ENCODE data around the gene PPM1D. TPM values are rescaled to one million over a fixed set of nuclear protein-coding genes. Genes with fewer than 3 reads are reported as not detected.

Gene PPM1D
- total and polyA plus RNA-seq, 2 of the 13 experiments (the other 11 are each of a cell fraction or from before 2014, with no cell fraction given), result 8.0 to 26.2 TPM

DNA sequence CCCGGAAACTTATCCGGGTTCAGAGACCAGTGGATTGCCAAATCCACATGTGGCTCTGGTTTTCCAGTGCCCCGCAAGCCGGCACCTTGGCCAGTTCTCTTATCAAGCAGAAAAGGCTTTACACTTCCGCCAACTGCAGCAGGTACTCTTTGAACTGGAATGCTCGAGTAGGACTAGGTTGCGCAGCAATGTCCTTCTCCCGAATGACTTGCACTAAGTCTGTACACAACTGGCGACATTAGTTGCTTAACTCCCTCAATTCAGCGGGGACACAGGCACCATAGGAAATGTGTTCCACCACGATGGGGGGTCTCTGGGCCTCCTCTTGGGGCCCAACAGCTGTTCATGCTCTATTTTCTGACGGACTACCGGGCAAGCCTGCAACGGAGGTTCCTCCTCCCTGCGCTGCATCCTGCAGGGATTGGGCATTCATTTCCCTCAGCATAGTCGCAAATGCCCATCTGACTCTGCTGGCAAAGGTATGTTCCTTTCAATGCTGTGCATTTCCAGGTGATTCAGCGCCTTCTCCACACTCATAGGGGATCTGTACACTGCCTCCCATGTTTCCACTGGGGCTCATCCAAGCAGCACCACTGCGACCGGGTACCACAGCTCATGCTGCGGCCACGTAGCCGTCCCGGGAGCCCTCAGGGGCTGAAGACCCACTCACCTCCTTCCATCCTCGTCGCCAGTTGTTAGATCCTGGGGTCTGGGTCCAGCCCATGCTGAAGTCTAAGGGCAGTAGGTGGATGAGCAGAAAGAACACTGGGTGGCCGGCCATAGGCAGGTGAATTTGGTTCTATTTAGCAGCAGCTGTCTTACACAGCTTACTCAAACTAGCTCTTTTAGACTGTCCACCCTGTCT is 39.8 kb upstream of the PPM1D start (continued):
- TF ChIP-seq, protein P1, sequence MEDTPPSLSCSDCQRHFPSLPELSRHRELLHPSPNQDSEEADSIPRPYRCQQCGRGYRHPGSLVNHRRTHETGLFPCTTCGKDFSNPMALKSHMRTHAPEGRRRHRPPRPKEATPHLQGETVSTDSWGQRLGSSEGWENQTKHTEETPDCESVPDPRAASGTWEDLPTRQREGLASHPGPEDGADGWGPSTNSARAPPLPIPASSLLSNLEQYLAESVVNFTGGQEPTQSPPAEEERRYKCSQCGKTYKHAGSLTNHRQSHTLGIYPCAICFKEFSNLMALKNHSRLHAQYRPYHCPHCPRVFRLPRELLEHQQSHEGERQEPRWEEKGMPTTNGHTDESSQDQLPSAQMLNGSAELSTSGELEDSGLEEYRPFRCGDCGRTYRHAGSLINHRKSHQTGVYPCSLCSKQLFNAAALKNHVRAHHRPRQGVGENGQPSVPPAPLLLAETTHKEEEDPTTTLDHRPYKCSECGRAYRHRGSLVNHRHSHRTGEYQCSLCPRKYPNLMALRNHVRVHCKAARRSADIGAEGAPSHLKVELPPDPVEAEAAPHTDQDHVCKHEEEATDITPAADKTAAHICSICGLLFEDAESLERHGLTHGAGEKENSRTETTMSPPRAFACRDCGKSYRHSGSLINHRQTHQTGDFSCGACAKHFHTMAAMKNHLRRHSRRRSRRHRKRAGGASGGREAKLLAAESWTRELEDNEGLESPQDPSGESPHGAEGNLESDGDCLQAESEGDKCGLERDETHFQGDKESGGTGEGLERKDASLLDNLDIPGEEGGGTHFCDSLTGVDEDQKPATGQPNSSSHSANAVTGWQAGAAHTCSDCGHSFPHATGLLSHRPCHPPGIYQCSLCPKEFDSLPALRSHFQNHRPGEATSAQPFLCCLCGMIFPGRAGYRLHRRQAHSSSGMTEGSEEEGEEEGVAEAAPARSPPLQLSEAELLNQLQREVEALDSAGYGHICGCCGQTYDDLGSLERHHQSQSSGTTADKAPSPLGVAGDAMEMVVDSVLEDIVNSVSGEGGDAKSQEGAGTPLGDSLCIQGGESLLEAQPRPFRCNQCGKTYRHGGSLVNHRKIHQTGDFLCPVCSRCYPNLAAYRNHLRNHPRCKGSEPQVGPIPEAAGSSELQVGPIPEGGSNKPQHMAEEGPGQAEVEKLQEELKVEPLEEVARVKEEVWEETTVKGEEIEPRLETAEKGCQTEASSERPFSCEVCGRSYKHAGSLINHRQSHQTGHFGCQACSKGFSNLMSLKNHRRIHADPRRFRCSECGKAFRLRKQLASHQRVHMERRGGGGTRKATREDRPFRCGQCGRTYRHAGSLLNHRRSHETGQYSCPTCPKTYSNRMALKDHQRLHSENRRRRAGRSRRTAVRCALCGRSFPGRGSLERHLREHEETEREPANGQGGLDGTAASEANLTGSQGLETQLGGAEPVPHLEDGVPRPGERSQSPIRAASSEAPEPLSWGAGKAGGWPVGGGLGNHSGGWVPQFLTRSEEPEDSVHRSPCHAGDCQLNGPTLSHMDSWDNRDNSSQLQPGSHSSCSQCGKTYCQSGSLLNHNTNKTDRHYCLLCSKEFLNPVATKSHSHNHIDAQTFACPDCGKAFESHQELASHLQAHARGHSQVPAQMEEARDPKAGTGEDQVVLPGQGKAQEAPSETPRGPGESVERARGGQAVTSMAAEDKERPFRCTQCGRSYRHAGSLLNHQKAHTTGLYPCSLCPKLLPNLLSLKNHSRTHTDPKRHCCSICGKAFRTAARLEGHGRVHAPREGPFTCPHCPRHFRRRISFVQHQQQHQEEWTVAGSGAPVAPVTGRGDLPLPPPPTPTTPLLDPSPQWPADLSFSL (CRISPR knock-in tag; IDR thresholded peaks at IDR 0.05), result 0 out of 2 replicates have a peak, but pooled peaks have one; percentile 17
- TF ChIP-seq, protein P2, sequence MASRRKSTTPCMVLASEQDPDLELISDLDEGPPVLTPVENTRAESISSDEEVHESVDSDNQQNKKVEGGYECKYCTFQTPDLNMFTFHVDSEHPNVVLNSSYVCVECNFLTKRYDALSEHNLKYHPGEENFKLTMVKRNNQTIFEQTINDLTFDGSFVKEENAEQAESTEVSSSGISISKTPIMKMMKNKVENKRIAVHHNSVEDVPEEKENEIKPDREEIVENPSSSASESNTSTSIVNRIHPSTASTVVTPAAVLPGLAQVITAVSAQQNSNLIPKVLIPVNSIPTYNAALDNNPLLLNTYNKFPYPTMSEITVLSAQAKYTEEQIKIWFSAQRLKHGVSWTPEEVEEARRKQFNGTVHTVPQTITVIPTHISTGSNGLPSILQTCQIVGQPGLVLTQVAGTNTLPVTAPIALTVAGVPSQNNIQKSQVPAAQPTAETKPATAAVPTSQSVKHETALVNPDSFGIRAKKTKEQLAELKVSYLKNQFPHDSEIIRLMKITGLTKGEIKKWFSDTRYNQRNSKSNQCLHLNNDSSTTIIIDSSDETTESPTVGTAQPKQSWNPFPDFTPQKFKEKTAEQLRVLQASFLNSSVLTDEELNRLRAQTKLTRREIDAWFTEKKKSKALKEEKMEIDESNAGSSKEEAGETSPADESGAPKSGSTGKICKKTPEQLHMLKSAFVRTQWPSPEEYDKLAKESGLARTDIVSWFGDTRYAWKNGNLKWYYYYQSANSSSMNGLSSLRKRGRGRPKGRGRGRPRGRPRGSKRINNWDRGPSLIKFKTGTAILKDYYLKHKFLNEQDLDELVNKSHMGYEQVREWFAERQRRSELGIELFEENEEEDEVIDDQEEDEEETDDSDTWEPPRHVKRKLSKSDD (CRISPR knock-in tag; IDR thresholded peaks at IDR 0.05; ENCODE audit: low read depth), result peak; percentile 83; the same call in 1 of the 2 replicates
- TF ChIP-seq PTBP1 (IDR thresholded peaks at IDR 0.05; ENCODE audit: low read depth, low read length, poor library complexity, severe bottlenecking) (no peak), KAT7 (CRISPR knock-in tag; IDR thresholded peaks at IDR 0.05; ENCODE audit: borderline replicate concordance) (peak; percentile 35; the same call in 1 of the 2 replicates), NFE2L1 (CRISPR knock-in tag; IDR thresholded peaks at IDR 0.05; ENCODE audit: borderline replicate concordance) (no peak; the same call in 1 of the 2 replicates), ERF (CRISPR knock-in tag; IDR thresholded peaks at IDR 0.05) (peak; percentile 57; the same call in 1 of the 2 replicates), MED8 (CRISPR knock-in tag; IDR thresholded peaks at IDR 0.05; ENCODE audit: insufficient replicate concordance) (peak; percentile 53), ZNF431 (CRISPR knock-in tag; IDR thresholded peaks at IDR 0.05; ENCODE audit: borderline replicate concordance, low read depth) (no peak; the same call in 1 of the 2 replicates), RNF2 (conservative IDR thresholded peaks at IDR 0.05; ENCODE audit: low read depth) (0 out of 2 replicates have a peak, but pooled peaks have one; percentile 45), ZC3H13 (CRISPR knock-in tag; IDR thresholded peaks at IDR 0.05) (peak; percentile 81), IRF2 (CRISPR knock-in tag; IDR thresholded peaks at IDR 0.05) (0 out of 2 replicates have a peak, but pooled peaks have one; percentile 63), HOXA3 (CRISPR knock-in tag; IDR thresholded peaks at IDR 0.05) (peak; percentile 70; the same call in 1 of the 2 replicates), SMAD1 (CRISPR knock-in tag; IDR thresholded peaks at IDR 0.05; ENCODE audit: borderline replicate concordance, low read depth) (no peak; the same call in 1 of the 2 replicates), RXRB (CRISPR knock-in tag; IDR thresholded peaks at IDR 0.05; ENCODE audit: borderline replicate concordance) (peak; percentile 42; the same call in 1 of the 2 replicates), MEIS1 (CRISPR knock-in tag; IDR thresholded peaks at IDR 0.05; ENCODE audit: borderline replicate concordance) (no peak), SOX13 (IDR thresholded peaks at IDR 0.05) (no peak; the same call in 1 of the 2 replicates), SOX13 (CRISPR knock-in tag; conservative IDR thresholded peaks at IDR 0.05 in 1 of 2, IDR thresholded peaks at IDR 0.05 in 1 of 2) (peak in 1 of 2 experiments; percentile 62; a peak in 2 of 4 replicates), ZNF556 (CRISPR knock-in tag; IDR thresholded peaks at IDR 0.05; ENCODE audit: borderline replicate concordance) (peak; percentile 53; the same call in 1 of the 2 replicates), TCF7 (IDR thresholded peaks at IDR 0.05; ENCODE audit: low read depth) (peak; percentile 75)

All from HepG2 (cell line).